ENCODE measurements around the gene IPO11.

DNA sequence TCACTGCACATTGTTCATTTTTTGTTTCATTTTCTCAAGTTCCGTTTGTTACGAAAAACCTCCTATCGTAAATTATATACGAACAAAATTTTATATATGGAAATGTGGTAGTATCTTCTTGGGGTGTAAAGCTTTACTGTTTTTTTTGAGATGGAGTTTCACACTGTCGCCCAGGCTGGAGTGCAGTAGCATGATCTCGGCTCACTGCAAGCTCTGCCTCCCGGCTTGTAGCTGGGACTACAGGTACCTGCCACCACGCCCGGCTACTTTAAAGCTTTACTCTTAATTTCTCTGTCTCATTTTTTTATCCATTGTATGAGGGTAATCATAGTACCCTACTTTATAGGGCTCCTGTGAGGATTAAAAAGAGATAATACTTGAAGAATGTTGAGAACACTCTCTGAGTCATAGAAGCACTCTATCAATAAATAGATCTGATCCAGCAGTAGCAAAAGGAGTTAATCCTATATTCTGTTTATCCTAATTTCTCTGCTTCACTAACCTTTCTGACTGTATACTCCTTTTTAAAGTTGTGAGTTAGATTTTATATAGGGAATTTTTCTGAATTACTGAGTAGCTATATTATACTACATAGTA is 160.5 kb downstream of the IPO11 start:
- TF ChIP-seq CTCF (IDR thresholded peaks at IDR 0.05; ENCODE audit: insufficient read depth, low read length, poor library complexity, severe bottlenecking) = no peak
- no peak for TF ChIP-seq EZH2phosphoT487 (conservative IDR thresholded peaks at IDR 0.05; ENCODE audit: low read length)
